ENCODE measurements around the gene OR2L13. TPM values are rescaled to one million over a fixed set of nuclear protein-coding genes. Genes with fewer than 3 reads are reported as not detected.
"Not testable (repeated sequence)": the region's sequence is repeated elsewhere in the genome, so short reads cannot be mapped to it uniquely, and the experiment has no call there.

Gene OR2L13
- total RNA-seq, 1 donor from 2014 or later = not detected

- no peak for TF ChIP-seq CTCF (IDR thresholded peaks at IDR 0.05; ENCODE audit: partially characterized antibody, unreplicated experiment)
- peaks cover 2% of the 10 kb centered on the region for H3K27me3 Mint-ChIP-seq (ENCODE audit: unreplicated experiment)
- H3K36me3 Mint-ChIP-seq (ENCODE audit: unreplicated experiment) = no peaks in the 10 kb centered on the region
- no peak for DNase-seq
- H3K9me3 Mint-ChIP-seq (ENCODE audit: unreplicated experiment) = peaks cover 12% of the 10 kb centered on the region
- H3K4me3 Mint-ChIP-seq (ENCODE audit: unreplicated experiment) = no peak overlapping the region
- H3K4me1 Mint-ChIP-seq (ENCODE audit: low read depth, unreplicated experiment) = no peaks in the 10 kb centered on the region
- H3K27ac Mint-ChIP-seq (ENCODE audit: unreplicated experiment) = no peak overlapping the region
Observed at GRCh38 chr1:248055261-248055660, 39.7 kb upstream of the OR2L13 start.

GRCh38 chr1:248065071-248065470 lies 29.9 kb upstream of the OR2L13 start:
- no peak overlapping the region for H3K4me3 Mint-ChIP-seq (ENCODE audit: unreplicated experiment)
- no peaks in the 10 kb centered on the region for H3K4me1 Mint-ChIP-seq (ENCODE audit: low read depth, unreplicated experiment)
- no peaks in the 10 kb centered on the region for H3K27me3 Mint-ChIP-seq (ENCODE audit: unreplicated experiment)
- H3K27ac Mint-ChIP-seq (ENCODE audit: unreplicated experiment) = no peak overlapping the region
- H3K9me3 Mint-ChIP-seq (ENCODE audit: unreplicated experiment) = peaks cover 17% of the 10 kb centered on the region
- no peak for DNase-seq
- H3K36me3 Mint-ChIP-seq (ENCODE audit: unreplicated experiment) = no peaks in the 10 kb centered on the region
- no peak for TF ChIP-seq CTCF (IDR thresholded peaks at IDR 0.05; ENCODE audit: partially characterized antibody, unreplicated experiment)

- DNase-seq = no peak
- TF ChIP-seq CTCF (IDR thresholded peaks at IDR 0.05; ENCODE audit: partially characterized antibody, unreplicated experiment) = no peak
- no peaks in the 10 kb centered on the region for H3K36me3 Mint-ChIP-seq (ENCODE audit: unreplicated experiment)
- H3K27me3 Mint-ChIP-seq (ENCODE audit: unreplicated experiment) = no peaks in the 10 kb centered on the region
- no peaks in the 10 kb centered on the region for H3K4me1 Mint-ChIP-seq (ENCODE audit: low read depth, unreplicated experiment)
- no peak overlapping the region for H3K4me3 Mint-ChIP-seq (ENCODE audit: unreplicated experiment)
- H3K27ac Mint-ChIP-seq (ENCODE audit: unreplicated experiment) = no peak overlapping the region
- peaks cover 20% of the 10 kb centered on the region for H3K9me3 Mint-ChIP-seq (ENCODE audit: unreplicated experiment)
Observed at GRCh38 chr1:248065604-248066003, 29.4 kb upstream of the OR2L13 start.

- H3K27ac Mint-ChIP-seq (ENCODE audit: unreplicated experiment); H3K4me1 Mint-ChIP-seq (ENCODE audit: low read depth, unreplicated experiment); H3K36me3 Mint-ChIP-seq (ENCODE audit: unreplicated experiment); DNase-seq; H3K4me3 Mint-ChIP-seq (ENCODE audit: unreplicated experiment); H3K9me3 Mint-ChIP-seq (ENCODE audit: unreplicated experiment); H3K27me3 Mint-ChIP-seq (ENCODE audit: unreplicated experiment): not testable (repeated sequence)
Observed at GRCh38 chr1:248083864-248084263, 11.1 kb upstream of the OR2L13 start.

- H3K36me3 Mint-ChIP-seq (ENCODE audit: unreplicated experiment) = no peaks in the 10 kb centered on the region
- no peaks in the 10 kb centered on the region for H3K4me1 Mint-ChIP-seq (ENCODE audit: low read depth, unreplicated experiment)
- no peak for TF ChIP-seq CTCF (IDR thresholded peaks at IDR 0.05; ENCODE audit: partially characterized antibody, unreplicated experiment)
- no peak overlapping the region for H3K4me3 Mint-ChIP-seq (ENCODE audit: unreplicated experiment)
- no peak for DNase-seq
- H3K9me3 Mint-ChIP-seq (ENCODE audit: unreplicated experiment) = peaks cover 9% of the 10 kb centered on the region
- no peak overlapping the region for H3K27ac Mint-ChIP-seq (ENCODE audit: unreplicated experiment)
- H3K27me3 Mint-ChIP-seq (ENCODE audit: unreplicated experiment) = no peaks in the 10 kb centered on the region
Observed at GRCh38 chr1:248098529-248098928, 3.5 kb downstream of the OR2L13 start.

GRCh38 chr1:248102847-248103246 lies 7.9 kb downstream of the OR2L13 start:
- no peaks in the 10 kb centered on the region for H3K27me3 Mint-ChIP-seq (ENCODE audit: unreplicated experiment)
- no peak for TF ChIP-seq CTCF (IDR thresholded peaks at IDR 0.05; ENCODE audit: partially characterized antibody, unreplicated experiment)
- DNase-seq = no peak
- H3K36me3 Mint-ChIP-seq (ENCODE audit: unreplicated experiment) = peaks cover 6% of the 10 kb centered on the region
- no peak overlapping the region for H3K27ac Mint-ChIP-seq (ENCODE audit: unreplicated experiment)
- no peak overlapping the region for H3K4me3 Mint-ChIP-seq (ENCODE audit: unreplicated experiment)
- H3K4me1 Mint-ChIP-seq (ENCODE audit: low read depth, unreplicated experiment) = no peaks in the 10 kb centered on the region
- peaks cover 9% of the 10 kb centered on the region for H3K9me3 Mint-ChIP-seq (ENCODE audit: unreplicated experiment)

All from glutamatergic neuron (in vitro differentiated cells).